Uterus (tissue), 4 donors: Measurements from ENCODE around the gene RALGPS1. TPM values are rescaled to one million over a fixed set of nuclear protein-coding genes. Genes with fewer than 3 reads are reported as not detected.

Source experiments
- DNase-seq, 2 donors: peaks; one replicate each; pipeline ENCODE4 v3.0.0-alpha.2; 2019 to 2020
- H3K27ac ChIP-seq, 2 donors: fragments of 200-600 bp; sonication (generic); 1 replicate in 1 of 2; 2 replicates in 1 of 2; pipeline ENCODE4 v1.5.1; 2016 to 2018
- H3K27me3 ChIP-seq, 2 donors: fragments of 200-600 bp; sonication (generic); one replicate each; pipeline ENCODE4 v1.5.1; 2018 to 2019; ENCODE audit warnings: control low read depth in 1 of 2
- H3K36me3 ChIP-seq, 2 donors: fragments of 200-600 bp; sonication (generic); one replicate each; pipeline ENCODE4 v1.5.1; 2019; ENCODE audit warnings: control low read depth in 1 of 2
- H3K4me1 ChIP-seq, 2 donors: fragments of 200-600 bp; sonication (generic); one replicate each; pipeline ENCODE4 v1.5.1; 2018 to 2019; ENCODE audit warnings: control low read depth in 1 of 2
- H3K4me3 ChIP-seq, 2 donors: fragments of 200-600 bp; sonication (generic); 1 replicate in 1 of 2; 2 replicates in 1 of 2; pipeline ENCODE4 v1.5.1; 2018 to 2019; ENCODE audit warnings: mild to moderate bottlenecking in 1 of 2
- H3K9me3 ChIP-seq, 2 donors: fragments of 200-600 bp; sonication (generic); one replicate each; pipeline ENCODE4 v1.5.1; 2019; ENCODE audit warnings: control low read depth in 1 of 2
- POLR2A ChIP-seq, 2 donors: fragments of 450-650 bp; IDR thresholded peaks; one replicate each; pipeline ENCODE4 v1.6.1; 2016; ENCODE audit warnings: antibody characterized with exemption in 2 of 2, mild to moderate bottlenecking in 1 of 2, moderate library complexity in 1 of 2
- intact Hi-C: fragments of 100-400 bp; cut with DNase I; formaldehyde crosslinking; loops from one replicate; pipeline ENCODE4 v1.15.1; 2023; ENCODE audit warnings: low total_unique reads
- total RNA-seq, 4 donors: library from RNA; depleted of rRNA in 3 of 4; stranded (reverse); fragments of >200 nt in 3 of 4; gene quantifications; one replicate each; pipeline versions ENCODE4 v1.1.0 to v1.2.4, GENCODE V29; 2014 to 2023
- TF ChIP-seq, protein P1 (sequence below), 4 experiments: fragments of 200-600 bp in 2 of 4; fragments of 450-650 bp in 2 of 4; sonication (generic) in 2 of 4; IDR thresholded peaks; one replicate each; pipeline ENCODE4 v1.5.1; 2016 to 2019; ENCODE audit warnings: antibody characterized with exemption in 4 of 4, mild to moderate bottlenecking in 2 of 4, moderate library complexity in 1 of 4
- donor health status: DM: yes; HTN: yes; CAD: no.

The RALGPS1 gene
- total RNA-seq, 4 donors from 2014 or later = 8.5 to 16.7 (median 14.5) TPM

DNA sequence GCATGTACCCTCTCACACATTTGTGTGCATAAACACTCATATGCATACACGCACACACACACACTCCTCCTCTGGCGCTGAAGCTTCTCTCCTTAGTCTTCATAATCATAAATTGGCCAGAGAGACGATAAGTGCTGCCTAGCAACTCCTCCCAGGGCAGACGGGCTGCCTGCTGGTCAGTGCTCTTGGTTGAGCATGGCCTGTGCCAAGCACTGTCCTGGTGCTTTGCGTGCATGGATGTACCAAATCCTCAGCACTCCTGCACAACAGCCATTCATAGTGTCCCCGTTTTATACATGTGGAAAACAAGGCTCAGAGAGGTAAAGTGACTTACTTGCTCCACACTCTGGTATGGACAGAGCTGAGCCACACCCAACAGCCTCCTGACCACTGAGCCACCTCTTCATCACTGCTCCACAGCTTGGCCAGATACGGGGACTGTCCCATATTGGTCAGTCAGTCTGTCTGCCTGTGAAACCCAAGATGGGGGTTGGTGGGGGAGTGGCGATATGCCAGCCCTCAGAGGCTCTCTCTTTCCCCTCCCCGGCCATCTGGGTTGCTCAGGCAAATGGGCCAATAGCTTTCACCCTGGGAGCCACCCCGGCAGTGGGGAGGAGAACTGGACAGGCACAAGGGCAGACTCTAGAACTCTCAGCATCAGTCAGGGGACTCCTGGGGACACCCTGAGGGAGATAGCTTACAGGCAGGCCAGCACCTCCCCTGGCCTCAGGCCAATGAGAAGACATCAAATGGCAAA lies 285.7 kb downstream of the RALGPS1 start:
- Histone ChIP-seq H3K27me3 (no peaks in the 10 kb centered on the region), H3K4me3 (no peak overlapping the region), H3K27ac (no peak overlapping the region), H3K4me1 (peaks cover 14 to 16% of the 10 kb centered on the region in 2 donors), H3K36me3 (no peaks in the 10 kb centered on the region), H3K9me3 (no peaks in the 10 kb centered on the region)
- intact Hi-C loops = no loop called here
- DNase-seq = no peak
- TF ChIP-seq POLR2A (IDR thresholded peaks at IDR 0.05) = no peak
- TF ChIP-seq, protein P1, sequence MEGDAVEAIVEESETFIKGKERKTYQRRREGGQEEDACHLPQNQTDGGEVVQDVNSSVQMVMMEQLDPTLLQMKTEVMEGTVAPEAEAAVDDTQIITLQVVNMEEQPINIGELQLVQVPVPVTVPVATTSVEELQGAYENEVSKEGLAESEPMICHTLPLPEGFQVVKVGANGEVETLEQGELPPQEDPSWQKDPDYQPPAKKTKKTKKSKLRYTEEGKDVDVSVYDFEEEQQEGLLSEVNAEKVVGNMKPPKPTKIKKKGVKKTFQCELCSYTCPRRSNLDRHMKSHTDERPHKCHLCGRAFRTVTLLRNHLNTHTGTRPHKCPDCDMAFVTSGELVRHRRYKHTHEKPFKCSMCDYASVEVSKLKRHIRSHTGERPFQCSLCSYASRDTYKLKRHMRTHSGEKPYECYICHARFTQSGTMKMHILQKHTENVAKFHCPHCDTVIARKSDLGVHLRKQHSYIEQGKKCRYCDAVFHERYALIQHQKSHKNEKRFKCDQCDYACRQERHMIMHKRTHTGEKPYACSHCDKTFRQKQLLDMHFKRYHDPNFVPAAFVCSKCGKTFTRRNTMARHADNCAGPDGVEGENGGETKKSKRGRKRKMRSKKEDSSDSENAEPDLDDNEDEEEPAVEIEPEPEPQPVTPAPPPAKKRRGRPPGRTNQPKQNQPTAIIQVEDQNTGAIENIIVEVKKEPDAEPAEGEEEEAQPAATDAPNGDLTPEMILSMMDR (IDR thresholded peaks at IDR 0.05) = no peak

DNA sequence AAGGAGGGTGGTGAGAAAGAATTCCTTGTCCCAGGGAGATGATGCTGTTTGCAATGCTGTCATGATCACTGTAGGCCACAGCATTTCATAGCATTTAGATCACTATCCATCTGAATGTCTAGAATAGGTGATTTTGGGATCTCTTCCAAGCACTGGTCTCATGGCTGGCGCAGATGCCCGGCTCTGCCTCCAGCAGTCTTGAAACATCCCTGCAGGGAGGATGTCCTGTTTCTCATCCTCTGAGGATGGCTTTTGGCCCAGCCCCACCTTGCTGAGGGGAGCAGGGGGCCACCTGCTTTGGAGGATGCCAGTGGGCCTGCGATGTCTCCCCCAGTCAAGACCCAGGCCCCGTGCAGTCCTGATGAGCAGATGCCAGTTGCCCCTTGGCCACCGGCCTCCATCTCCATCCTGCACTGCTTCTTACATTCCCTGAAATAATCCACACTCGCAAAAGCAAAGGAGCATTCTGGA lies 286.5 kb downstream of the RALGPS1 start:
- H3K27ac ChIP-seq = no peak overlapping the region
- H3K27me3 ChIP-seq = no peaks in the 10 kb centered on the region
- no peaks in the 10 kb centered on the region for H3K36me3 ChIP-seq
- no peak for DNase-seq
- intact Hi-C loops = no loop called here
- no peak overlapping the region for H3K4me3 ChIP-seq
- H3K9me3 ChIP-seq = no peaks in the 10 kb centered on the region
- peaks cover 14 to 16% of the 10 kb centered on the region in 2 donors for H3K4me1 ChIP-seq
- TF ChIP-seq, protein P1 (IDR thresholded peaks at IDR 0.05) = no peak
- TF ChIP-seq POLR2A (IDR thresholded peaks at IDR 0.05) = no peak

DNA sequence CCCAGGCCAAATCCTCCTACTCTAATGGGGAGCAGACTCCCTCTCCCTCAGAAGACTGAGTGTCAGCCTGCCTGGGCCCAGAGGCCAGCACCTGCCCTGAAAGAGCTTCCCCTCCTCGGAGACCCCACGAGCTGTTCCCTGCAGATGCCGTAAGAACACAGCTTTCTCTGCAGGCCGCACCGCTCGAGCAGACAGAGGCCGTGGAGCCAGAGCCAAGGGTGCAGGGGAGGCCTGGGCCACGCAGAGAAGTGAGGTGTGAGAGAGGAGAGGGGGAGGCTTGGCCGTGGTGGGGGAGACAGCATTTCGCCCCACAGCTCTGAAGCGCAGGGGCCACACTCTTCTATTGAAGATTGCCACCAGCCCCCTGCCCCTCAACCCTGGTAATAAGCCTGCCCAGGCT lies 287.1 kb downstream of the RALGPS1 start:
- Histone ChIP-seq H3K27me3 (no peaks in the 10 kb centered on the region), H3K4me3 (no peak overlapping the region), H3K36me3 (no peaks in the 10 kb centered on the region), H3K9me3 (no peaks in the 10 kb centered on the region), H3K4me1 (peaks cover 14 to 16% of the 10 kb centered on the region in 2 donors), H3K27ac (peak overlapping the region in 1 of 2 donors; percentile 7)
- no peak for DNase-seq
- intact Hi-C loops = no loop called here
- no peak for TF ChIP-seq POLR2A (IDR thresholded peaks at IDR 0.05)
- TF ChIP-seq, protein P1 (IDR thresholded peaks at IDR 0.05) = no peak

DNA sequence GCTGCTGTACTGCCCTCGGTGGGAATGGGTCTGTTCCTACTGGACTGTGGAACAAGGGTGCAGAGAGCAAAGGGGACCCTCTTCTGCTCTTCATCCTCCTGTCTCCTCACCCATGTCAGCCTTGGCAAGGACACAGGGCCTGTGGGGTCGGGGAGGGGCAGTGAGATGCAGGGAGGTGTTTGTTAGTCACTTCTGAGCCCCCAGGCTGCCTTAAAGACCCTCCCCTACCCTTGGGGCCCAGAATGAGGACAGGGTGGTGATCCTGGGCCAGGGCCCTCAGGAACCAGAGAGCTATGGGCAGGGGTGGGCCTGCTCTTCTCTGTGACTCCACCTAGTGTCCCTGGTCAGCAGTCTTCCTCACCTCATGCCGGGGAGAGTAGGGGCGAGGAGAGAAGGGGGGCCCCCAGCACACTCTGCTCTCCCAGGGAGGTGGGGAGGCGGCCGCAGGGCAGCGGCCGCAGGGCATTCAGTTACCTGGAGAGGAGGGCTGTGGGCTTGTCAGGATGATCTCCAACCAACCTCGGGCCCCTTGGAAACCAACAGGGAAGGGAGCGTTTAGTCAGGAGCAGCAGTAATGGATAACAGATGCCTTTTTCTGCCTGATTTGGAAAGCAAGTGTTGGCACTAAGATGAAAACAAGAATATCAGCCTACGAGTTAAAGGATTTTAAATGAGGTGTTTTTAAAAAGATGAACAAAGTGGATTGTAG lies 288.0 kb downstream of the RALGPS1 start:
- no peak for DNase-seq
- no peaks in the 10 kb centered on the region for H3K9me3 ChIP-seq
- peak overlapping the region; percentile 47 to 74 for H3K27ac ChIP-seq
- H3K27me3 ChIP-seq = no peaks in the 10 kb centered on the region
- H3K4me1 ChIP-seq = peaks cover 14 to 15% of the 10 kb centered on the region in 2 donors
- H3K4me3 ChIP-seq = no peak overlapping the region
- TF ChIP-seq, protein P1 (IDR thresholded peaks at IDR 0.05) = no peak
- no peak for TF ChIP-seq POLR2A (IDR thresholded peaks at IDR 0.05)
- intact Hi-C loops = no loop called here
- H3K36me3 ChIP-seq = no peaks in the 10 kb centered on the region
